Endothelial cell of umbilical vein (primary cell): ENCODE measurements around the gene DIABLO. TPM values are rescaled to one million over a fixed set of nuclear protein-coding genes. Genes with fewer than 3 reads are reported as not detected.

Experiments used
- BruUV-seq: library from RNA; stranded (reverse); fragments of 400-500 nt; replicated peaks from 2 replicates; lab custom pipeline; 2021; lab: Mats Ljungman, UMichigan
- CTCF ChIA-PET: fragments of 300-600, 350-600 bp; sonication (Branson Sonifier 250); formaldehyde crosslinking; loops from one replicate; lab custom pipeline; 2021; ENCODE audit warnings: antibody characterized with exemption, inconsistent platforms; lab: Charles Lee
- POLR2A ChIA-PET: fragments of 300-600, 350-600 bp; sonication (Branson Sonifier 250); formaldehyde crosslinking; loops from one replicate; lab custom pipeline; 2021; ENCODE audit warnings: antibody characterized with exemption, inconsistent platforms; lab: Charles Lee
- DNase-seq: peaks from one replicate; pipeline ENCODE4 v3.0.0-alpha.2; 2011; ENCODE audit warnings: low read depth, low spot score
- FAIRE-seq: peaks from 2 replicates; lab custom pipeline; 2011; peaks lifted over from hg19 to GRCh38; lab: Jason Lieb, UNC
- H2AFZ ChIP-seq: 2 replicates; pipeline ENCODE4 v1.6.0; 2012; ENCODE audit warnings: low read depth, low read length, control low read depth, inconsistent platforms
- H3K27ac ChIP-seq: 2 replicates; pipeline ENCODE4 v1.5.1; 2011; ENCODE audit warnings: low read depth, mild to moderate bottlenecking, control low read depth, low read length, moderate library complexity; ENCODE audit not compliant: insufficient read depth
- H3K27me3 ChIP-seq, 2 experiments: 2 replicates each; pipeline versions ENCODE4 v1.6.0 to v1.6.1; 2011; ENCODE audit warnings: low read length in 2 of 2, mixed read lengths in 1 of 2; ENCODE audit not compliant: control insufficient read depth in 2 of 2, insufficient read depth in 2 of 2
- H3K36me3 ChIP-seq, 2 experiments: 2 replicates in 1 of 2; 3 replicates in 1 of 2; pipeline ENCODE4 v1.5.1; 2011; ENCODE audit warnings: low read length in 2 of 2, mild to moderate bottlenecking in 1 of 2, moderate library complexity in 1 of 2; ENCODE audit not compliant: control insufficient read depth in 2 of 2, insufficient read depth in 2 of 2; ENCODE audit errors: extremely low read depth in 1 of 2
- H3K4me1 ChIP-seq: 3 replicates; pipeline ENCODE4 v1.5.1; 2011; ENCODE audit warnings: mild to moderate bottlenecking, low read length; ENCODE audit not compliant: control insufficient read depth, insufficient read depth; ENCODE audit errors: extremely low read depth
- H3K4me2 ChIP-seq: 2 replicates; pipeline ENCODE4 v1.6.1; 2011; ENCODE audit warnings: low read length, control low read depth, mixed read lengths; ENCODE audit not compliant: insufficient read depth
- H3K4me3 ChIP-seq, 3 experiments: fragments of 200-600 bp in 1 of 3; sonication (generic), shearing (Covaris generic) in 1 of 3; replicated peaks in 1 of 3; 2 replicates each; pipeline ENCODE4 v1.5.1; 2011 to 2016; ENCODE audit warnings: control low read depth in 3 of 3, low read length in 3 of 3, mild to moderate bottlenecking in 2 of 3, inconsistent platforms in 1 of 3, low read depth in 1 of 3, moderate library complexity in 1 of 3; ENCODE audit not compliant: insufficient read depth in 1 of 3
- H3K79me2 ChIP-seq: 2 replicates; pipeline ENCODE4 v1.6.0; 2012; ENCODE audit warnings: low read length, inconsistent platforms; ENCODE audit not compliant: control insufficient read depth, insufficient read depth
- H3K9ac ChIP-seq: replicated peaks from 2 replicates; pipeline ENCODE3; 2011; ENCODE audit warnings: low read length, control low read depth; ENCODE audit not compliant: insufficient read depth; ENCODE audit errors: extremely low read depth
- H3K9me1 ChIP-seq: replicated peaks from 3 replicates; pipeline ENCODE4 v1.6.0; 2011; ENCODE audit warnings: mild to moderate bottlenecking, low read length; ENCODE audit not compliant: control insufficient read depth, insufficient read depth; ENCODE audit errors: extremely low read depth
- H3K9me3 ChIP-seq: replicated peaks from 2 replicates; pipeline ENCODE4 v1.5.1; 2012; ENCODE audit warnings: low read length, inconsistent platforms; ENCODE audit not compliant: control insufficient read depth, insufficient read depth
- H4K20me1 ChIP-seq: replicated peaks from 2 replicates; pipeline ENCODE3; 2011; ENCODE audit warnings: mild to moderate bottlenecking, low read length; ENCODE audit not compliant: control insufficient read depth, insufficient read depth; ENCODE audit errors: extremely low read depth
- CTCF ChIP-seq, 2 donors: IDR thresholded peaks; 1 replicate in 1 of 2; 2 replicates in 1 of 2; pipeline ENCODE4 v1.5.1; 2011; ENCODE audit warnings: low read length in 2 of 2, mild to moderate bottlenecking in 2 of 2, moderate library complexity in 2 of 2, control low read depth in 1 of 2, inconsistent platforms in 1 of 2, low read depth in 1 of 2; ENCODE audit not compliant: insufficient read depth in 1 of 2; ENCODE audit errors: extremely low read depth in 1 of 2
- EZH2 ChIP-seq: IDR thresholded peaks from 2 replicates; pipeline ENCODE4 v1.6.1; 2012; ENCODE audit warnings: borderline replicate concordance, low read depth, mild to moderate bottlenecking, moderate library complexity, low read length, inconsistent platforms; ENCODE audit not compliant: severe bottlenecking
- FOS ChIP-seq: IDR thresholded peaks from 2 replicates; pipeline ENCODE4 v1.6.1; 2011; ENCODE audit warnings: mild to moderate bottlenecking, low read length, moderate library complexity, borderline replicate concordance; ENCODE audit not compliant: insufficient read depth
- JUN ChIP-seq: IDR thresholded peaks from 2 replicates; pipeline ENCODE4 v1.6.1; 2011; ENCODE audit warnings: borderline replicate concordance, low read depth; ENCODE audit not compliant: insufficient read length, insufficient read depth
- MAX ChIP-seq: IDR thresholded peaks from 2 replicates; pipeline ENCODE4 v1.6.1; 2011; ENCODE audit not compliant: insufficient read depth, insufficient read length
- POLR2A ChIP-seq: IDR thresholded peaks from 2 replicates; pipeline ENCODE4 v1.6.1; 2012; ENCODE audit warnings: low read depth, mild to moderate bottlenecking, control low read depth, low read length
- POLR2AphosphoS5 ChIP-seq: IDR thresholded peaks from 2 replicates; pipeline ENCODE4 v1.6.1; 2012; ENCODE audit warnings: low read depth, mild to moderate bottlenecking, control low read depth, low read length, moderate library complexity; ENCODE audit not compliant: insufficient read depth
- dilution Hi-C: fragments of 300-500 bp; cut with MboI; formaldehyde crosslinking; loops from one replicate; pipeline ENCODE4 v1.15.0; 2019; ENCODE audit warnings: low sequenced_read_pairs; ENCODE audit not compliant: extremely low pct_ligation_motif_present
- intact Hi-C: fragments of 100-400 bp; cut with micrococcal nuclease; formaldehyde crosslinking; loops from one replicate; pipeline ENCODE4 v1.10.0; 2022
- polyA plus RNA-seq, 4 experiments: library from polyadenylated mRNA; depleted of rRNA in 3 of 4; stranded (reverse) in 3 of 4; unstranded in 1 of 4; fragments of >200 nt; gene quantifications; 2 replicates each; pipeline versions ENCODE4 v1.2.1 to v1.2.3, GENCODE V29; 2011 to 2012; ENCODE audit warnings: missing spikeins in 1 of 4
- total RNA-seq: library from RNA; stranded (reverse); gene quantifications from 2 replicates; pipeline ENCODE4 v1.2.3, GENCODE V29; 2021

DIABLO gene
- total and polyA plus RNA-seq, 2 donors (not counting 3 experiments of a cell fraction or from before 2014, with no cell fraction given): 49.9 to 55.4 TPM

GRCh38 chr12:122190842-122191668, 34.8 kb downstream of the DIABLO start:
- dilution Hi-C loops: no loop called here
- no peaks in the 10 kb centered on the region for H3K9me3 ChIP-seq
- no peaks in the 10 kb centered on the region for H3K4me1 ChIP-seq
- H3K27ac ChIP-seq: no peak overlapping the region
- no peak overlapping the region for H3K9ac ChIP-seq
- no peaks in the 10 kb centered on the region for H3K27me3 ChIP-seq
- H3K4me2 ChIP-seq: no peak overlapping the region
- H3K79me2 ChIP-seq: no peaks in the 10 kb centered on the region
- H3K9me1 ChIP-seq: no peaks in the 10 kb centered on the region
- no peak overlapping the region for H2AFZ ChIP-seq
- intact Hi-C loops: loop anchor here (1.0 kb wide), 3 partner anchors 31 to 137 kb away; no protein-coding TSS in a partner anchor
- FAIRE-seq (peak; percentile 88), DNase-seq (peak; percentile 75)
- ChIA-PET CTCF (interaction anchor here (0.6 to 6.1 kb wide), 36 partner anchors 8 to 274 kb away, joined by 3 to 115 read pairs (median 4); partner anchors contain the start of genes CFAP251 and LRRC43), POLR2A (no interaction called here)
- H3K36me3 ChIP-seq: no peaks in the 10 kb centered on the region
- no peaks in the 10 kb centered on the region for H4K20me1 ChIP-seq
- TF ChIP-seq JUN (no peak), CTCF (IDR thresholded peaks at IDR 0.05; ENCODE audit: extremely low read depth in 1 of 2, insufficient read depth in 1 of 2, low read depth in 1 of 2, low read length in 2 of 2) (peak; percentile 78 to 86), MAX (no peak), EZH2 (no peak), POLR2AphosphoS5 (no peak), FOS (no peak), POLR2A (no peak)
- BruUV-seq: no TSS peak
- no peak overlapping the region for H3K4me3 ChIP-seq
